HG02938 (cell line): Measurements from ENCODE around the gene VPS16.
"Not testable (repeated sequence)": the region's sequence is repeated elsewhere in the genome, so short reads cannot be mapped to it uniquely, and the experiment has no call there.

ENCODE experiments used
- ATAC-seq: cut with Tn5 transposase; IDR thresholded peaks from one replicate; pipeline ENCODE4 v1.9.1; 2021; ENCODE audit warnings: mild to moderate bottlenecking, moderate library complexity; ENCODE audit not compliant: unreplicated experiment

The VPS16 gene

DNA sequence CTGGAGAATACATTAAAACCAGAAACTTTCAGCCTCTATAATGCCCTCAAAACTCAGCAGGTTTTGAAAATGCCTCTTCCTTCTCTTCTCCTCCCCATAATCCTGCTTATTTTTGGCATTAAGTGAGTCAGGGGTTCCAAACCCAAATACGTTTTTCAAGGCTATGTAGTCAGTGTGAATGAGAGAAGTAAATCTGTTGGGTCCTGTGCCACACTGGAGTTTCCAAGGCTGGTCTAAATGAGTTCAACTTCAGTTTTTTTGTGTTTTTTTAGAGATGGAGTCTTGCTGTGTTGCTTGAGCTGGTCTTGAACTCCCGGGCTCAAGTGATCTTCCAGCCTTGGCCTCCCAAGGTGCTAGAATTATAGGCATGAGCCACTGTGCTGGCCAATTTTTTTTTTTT lies 53.7 kb downstream of the VPS16 start:
- ATAC-seq: no peak

GRCh38 chr20:2895154-2895553 lies 54.6 kb downstream of the VPS16 start:
- not testable (repeated sequence) for ATAC-seq

DNA sequence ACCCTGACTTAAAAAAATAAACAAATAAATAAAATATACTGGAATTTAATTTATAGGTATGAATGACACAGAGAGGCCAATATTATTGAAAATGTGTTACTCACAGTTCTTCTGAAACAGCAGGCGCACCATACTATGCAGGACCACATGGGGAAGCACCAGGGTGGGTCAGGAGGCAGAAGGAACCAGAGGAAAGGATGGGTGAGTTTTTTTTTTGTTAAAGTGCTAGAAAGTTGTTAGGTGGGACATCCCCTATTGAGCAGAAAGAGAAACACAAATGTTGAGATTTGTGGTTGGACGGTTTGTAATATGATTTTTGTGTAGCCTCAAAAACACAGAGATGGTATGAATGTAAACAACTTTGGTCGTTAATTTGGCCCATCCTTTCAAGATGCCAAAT lies 58.7 kb downstream of the VPS16 start:
- ATAC-seq: no peak

DNA sequence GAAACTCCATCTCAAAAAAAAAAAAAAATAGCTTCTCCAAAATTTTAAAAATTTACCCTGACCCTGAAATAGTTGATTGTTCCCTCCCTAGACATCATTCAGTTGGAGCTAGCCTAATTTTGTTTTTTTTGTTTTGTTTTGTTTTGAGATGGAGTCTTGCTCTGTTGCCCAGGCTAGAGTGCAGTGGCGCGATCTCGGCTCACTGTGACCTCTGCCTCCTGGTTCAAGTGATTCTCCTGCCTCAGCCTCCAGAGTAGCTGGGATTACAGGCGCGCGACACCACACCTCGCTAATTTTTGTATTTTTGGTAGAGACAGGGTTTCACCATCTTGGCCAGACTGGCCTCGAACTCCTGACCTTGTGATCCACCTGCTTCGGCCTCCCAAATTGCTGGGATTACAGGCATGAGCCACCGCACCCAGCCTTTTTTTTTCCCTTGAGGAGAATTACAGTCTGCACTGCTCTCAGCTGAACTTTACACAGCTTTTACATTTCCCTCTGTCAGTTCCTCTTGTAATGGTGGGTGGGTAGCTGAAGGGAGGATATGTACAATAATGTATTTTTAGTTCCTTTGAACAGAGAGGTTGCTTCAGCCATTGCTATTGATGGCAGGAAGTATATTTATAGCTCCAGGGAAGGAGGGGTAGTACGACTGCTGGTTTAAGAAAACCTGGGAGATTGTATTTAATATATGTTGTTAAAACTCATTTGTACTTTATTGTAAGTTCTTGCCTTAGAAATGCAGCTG lies 60.5 kb downstream of the VPS16 start:
- ATAC-seq: no peak

DNA sequence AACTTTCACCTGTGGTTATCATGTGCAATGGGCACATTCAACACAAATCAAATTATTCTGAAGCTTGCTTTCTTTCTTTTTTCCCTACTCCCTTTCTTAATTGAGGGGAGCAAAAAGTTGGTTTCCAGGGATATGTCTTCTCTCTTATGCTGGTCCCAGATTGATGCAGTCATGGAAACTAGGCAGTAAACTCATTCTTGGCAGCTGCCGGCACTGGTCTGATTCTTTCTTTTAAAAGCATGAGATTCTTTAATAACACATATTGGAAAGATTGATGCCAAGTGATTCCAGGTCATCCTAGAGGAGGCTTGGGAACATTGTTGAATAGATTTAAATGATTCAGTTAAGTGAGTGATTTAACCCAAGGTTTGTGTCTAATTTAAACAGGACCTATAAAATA lies 61.7 kb downstream of the VPS16 start:
- no peak for ATAC-seq

DNA sequence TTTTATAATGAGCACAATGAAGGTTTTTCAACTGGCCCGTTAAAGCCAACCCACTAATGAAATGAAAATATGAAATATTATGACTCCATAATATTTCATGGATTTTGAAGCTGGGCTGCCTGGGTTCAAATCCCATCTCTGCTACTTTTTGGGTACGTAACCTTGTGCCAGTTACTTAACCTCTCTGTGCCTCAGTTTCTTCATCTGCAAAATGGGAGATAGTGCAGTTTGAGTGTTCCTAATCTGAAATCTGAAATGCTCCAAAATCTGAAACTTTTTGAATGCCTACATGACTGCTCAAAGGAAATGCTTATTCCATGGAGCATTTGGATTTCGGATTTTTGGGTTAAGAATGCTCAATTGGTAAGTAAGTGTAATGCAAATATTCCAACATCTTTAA lies 62.3 kb downstream of the VPS16 start:
- no peak for ATAC-seq

- ATAC-seq: no peak
These were observed 63.1 kb downstream of the VPS16 start for GRCh38 chr20:2903686-2904085.

DNA sequence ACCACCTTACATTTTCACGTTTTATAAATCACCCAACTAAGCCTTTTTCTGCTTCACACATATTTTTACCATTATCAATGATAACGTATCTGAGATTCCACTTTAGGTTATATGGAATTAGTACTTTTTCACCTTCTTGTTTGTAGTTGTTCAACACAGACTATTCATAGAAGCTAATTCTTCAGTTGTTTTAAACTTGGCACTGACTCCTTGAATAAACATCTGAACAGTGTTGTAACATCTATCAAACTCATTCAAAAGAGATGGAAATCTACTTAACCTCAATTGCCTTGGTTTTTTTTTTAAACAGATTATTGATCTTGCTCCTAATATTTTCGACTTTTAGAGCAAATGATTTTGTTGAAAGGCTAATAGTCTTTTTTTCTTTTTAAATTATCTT lies 67.0 kb downstream of the VPS16 start:
- no peak for ATAC-seq

GRCh38 chr20:2909953-2910352 lies 69.4 kb downstream of the VPS16 start:
- no peak for ATAC-seq

GRCh38 chr20:2911200-2911599 lies 70.7 kb downstream of the VPS16 start:
- no peak for ATAC-seq

- no peak for ATAC-seq
These were observed 73.6 kb downstream of the VPS16 start for GRCh38 chr20:2914160-2914559.
